Type B pancreatic cell (in vitro differentiated cells): ENCODE results near the gene TIGD2. TPM values are rescaled to one million over a fixed set of nuclear protein-coding genes. Genes with fewer than 3 reads are reported as not detected.
"Not testable (repeated sequence)": the region's sequence is repeated elsewhere in the genome, so short reads cannot be mapped to it uniquely, and the experiment has no call there.

ENCODE experiments used
- DNase-seq: peaks from one replicate; pipeline ENCODE4 v3.0.0; 2021; ENCODE audit warnings: mixed read lengths; ENCODE audit not compliant: unreplicated experiment; ENCODE audit errors: extremely low spot score
- H3K27ac Mint-ChIP-seq: 2 replicates; pipeline ENCODE4 v1.8.0; 2021; ENCODE audit warnings: mild to moderate bottlenecking, mixed read lengths
- H3K27me3 Mint-ChIP-seq: 2 replicates; pipeline ENCODE4 v1.8.0; 2021; ENCODE audit warnings: mixed read lengths
- H3K36me3 Mint-ChIP-seq: 2 replicates; pipeline ENCODE4 v1.8.0; 2021; ENCODE audit warnings: mixed read lengths
- H3K4me1 Mint-ChIP-seq: one replicate; pipeline ENCODE4 v1.8.0; 2021; ENCODE audit warnings: mixed read lengths; ENCODE audit not compliant: unreplicated experiment
- H3K4me3 Mint-ChIP-seq: 2 replicates; pipeline ENCODE4 v1.8.0; 2021; ENCODE audit warnings: mild to moderate bottlenecking, mixed read lengths
- H3K9me3 Mint-ChIP-seq: 2 replicates; pipeline ENCODE4 v1.8.0; 2021; ENCODE audit warnings: mixed read lengths
- CTCF ChIP-seq: fragments of 200-600 bp; sonication (generic); conservative IDR thresholded peaks from 2 replicates; pipeline ENCODE4 v1.5.0; 2021; ENCODE audit warnings: antibody characterized with exemption, mild to moderate bottlenecking
- total RNA-seq: library from RNA; stranded (reverse); gene quantifications from 2 replicates; pipeline ENCODE4 v1.2.1, GENCODE V29; 2021; ENCODE audit warnings: low replicate concordance

TIGD2 gene
- total RNA-seq, 1 donor from 2014 or later: 13.2 TPM

- no peak for TF ChIP-seq CTCF
- Mint-ChIP-seq H3K36me3 (no peaks in the 10 kb centered on the region), H3K27me3 (no peaks in the 10 kb centered on the region), H3K4me1 (peaks cover 9% of the 10 kb centered on the region), H3K27ac (no peak overlapping the region), H3K9me3 (no peaks in the 10 kb centered on the region), H3K4me3 (no peak overlapping the region)
- no peak for DNase-seq
Measured at GRCh38 chr4:89140168-89140759, 28.9 kb downstream of the TIGD2 start.

GRCh38 chr4:89142691-89143669, 31.6 kb downstream of the TIGD2 start:
- H3K9me3 Mint-ChIP-seq: no peaks in the 10 kb centered on the region
- H3K27me3 Mint-ChIP-seq: no peaks in the 10 kb centered on the region
- TF ChIP-seq CTCF: no peak
- H3K36me3 Mint-ChIP-seq: no peaks in the 10 kb centered on the region
- DNase-seq: no peak
- peaks cover 9% of the 10 kb centered on the region for H3K4me1 Mint-ChIP-seq
- no peak overlapping the region for H3K27ac Mint-ChIP-seq
- H3K4me3 Mint-ChIP-seq: no peak overlapping the region

GRCh38 chr4:89144652-89145051, 33.3 kb downstream of the TIGD2 start:
- not testable (repeated sequence) for H3K36me3 Mint-ChIP-seq

GRCh38 chr4:89146196-89146595, 34.9 kb downstream of the TIGD2 start:
- Mint-ChIP-seq H3K9me3 (no peaks in the 10 kb centered on the region), H3K36me3 (no peaks in the 10 kb centered on the region), H3K27ac (no peak overlapping the region), H3K4me3 (no peak overlapping the region), H3K27me3 (no peaks in the 10 kb centered on the region), H3K4me1 (peaks cover 8% of the 10 kb centered on the region)
- no peak for TF ChIP-seq CTCF
- no peak for DNase-seq

More at GRCh38 chr4:89144652-89145051, 33.3 kb downstream of the TIGD2 start:
- H3K27me3 Mint-ChIP-seq, H3K4me3 Mint-ChIP-seq, H3K27ac Mint-ChIP-seq, H3K4me1 Mint-ChIP-seq, DNase-seq, H3K9me3 Mint-ChIP-seq: not testable (repeated sequence)

- no peaks in the 10 kb centered on the region for H3K9me3 Mint-ChIP-seq
- H3K27ac Mint-ChIP-seq: no peak overlapping the region
- H3K27me3 Mint-ChIP-seq: no peaks in the 10 kb centered on the region
- H3K36me3 Mint-ChIP-seq: no peaks in the 10 kb centered on the region
- TF ChIP-seq CTCF: no peak
- peaks cover 5% of the 10 kb centered on the region for H3K4me1 Mint-ChIP-seq
- no peak for DNase-seq
- H3K4me3 Mint-ChIP-seq: no peak overlapping the region
Measured at GRCh38 chr4:89152972-89153371, 41.6 kb downstream of the TIGD2 start.
